NCI-H2029 (cell line): ENCODE results near the gene KIRREL3.

ENCODE experiments used
- DNase-seq: peaks from one replicate; lab custom pipeline; 2025; lab: John Stamatoyannopoulos, UW

Gene KIRREL3

GRCh38 chr11:126419801-126420697 is 580.5 kb downstream of the KIRREL3 start:
- no peak for DNase-seq

- DNase-seq = no peak
Measured at GRCh38 chr11:126418887-126419286, 581.7 kb downstream of the KIRREL3 start.

GRCh38 chr11:126417091-126417862 is 583.3 kb downstream of the KIRREL3 start:
- DNase-seq = no peak

- DNase-seq = peak; percentile 83
Measured at GRCh38 chr11:126416542-126417090, 584.0 kb downstream of the KIRREL3 start.

GRCh38 chr11:126415669-126416420 is 584.7 kb downstream of the KIRREL3 start:
- no peak for DNase-seq

GRCh38 chr11:126415128-126415527 is 585.4 kb downstream of the KIRREL3 start:
- no peak for DNase-seq

GRCh38 chr11:126414615-126415014 is 586.0 kb downstream of the KIRREL3 start:
- DNase-seq = no peak

GRCh38 chr11:126413843-126414405 is 586.6 kb downstream of the KIRREL3 start:
- DNase-seq = no peak

GRCh38 chr11:126413426-126413825 is 587.1 kb downstream of the KIRREL3 start:
- no peak for DNase-seq

- DNase-seq = no peak
Measured at GRCh38 chr11:126411971-126412381, 588.6 kb downstream of the KIRREL3 start.

- no peak for DNase-seq
Measured at GRCh38 chr11:126410649-126411048, 589.9 kb downstream of the KIRREL3 start.

GRCh38 chr11:126409620-126409985 is 591.0 kb downstream of the KIRREL3 start:
- DNase-seq = no peak

GRCh38 chr11:126408901-126409619 is 591.5 kb downstream of the KIRREL3 start:
- DNase-seq = no peak

GRCh38 chr11:126408496-126408895 is 592.1 kb downstream of the KIRREL3 start:
- no peak for DNase-seq

GRCh38 chr11:126407682-126408288 is 592.8 kb downstream of the KIRREL3 start:
- DNase-seq = no peak

GRCh38 chr11:126407101-126407521 is 593.5 kb downstream of the KIRREL3 start:
- no peak for DNase-seq

GRCh38 chr11:126406368-126406767 is 594.2 kb downstream of the KIRREL3 start:
- no peak for DNase-seq

GRCh38 chr11:126405906-126406305 is 594.7 kb downstream of the KIRREL3 start:
- DNase-seq = no peak

GRCh38 chr11:126405374-126405773 is 595.2 kb downstream of the KIRREL3 start:
- DNase-seq = no peak

- no peak for DNase-seq
Measured at GRCh38 chr11:126404367-126404766, 596.2 kb downstream of the KIRREL3 start.

GRCh38 chr11:126403658-126404057 is 596.9 kb downstream of the KIRREL3 start:
- DNase-seq = no peak
